Ectodermal cell (in vitro differentiated cells): ENCODE measurements around the gene PTTG2.

Experiments used
- H3K27ac ChIP-seq: 2 replicates; pipeline ENCODE4 v1.7.0; 2013; ENCODE audit warnings: mild to moderate bottlenecking, low read depth, low read length; ENCODE audit not compliant: insufficient read depth, poor library complexity, severe bottlenecking
- H3K27me3 ChIP-seq: 2 replicates; pipeline ENCODE4 v1.7.0; 2013; ENCODE audit warnings: mild to moderate bottlenecking, low read length; ENCODE audit not compliant: insufficient read depth, control insufficient read depth, poor library complexity, severe bottlenecking
- H3K36me3 ChIP-seq: one replicate; pipeline ENCODE4 v1.7.0; 2013; ENCODE audit warnings: low read length; ENCODE audit not compliant: control insufficient read depth, insufficient read depth
- H3K4me1 ChIP-seq: one replicate; pipeline ENCODE4 v1.7.0; 2013; ENCODE audit warnings: low read length; ENCODE audit not compliant: control insufficient read depth, insufficient read depth
- H3K4me3 ChIP-seq: 2 replicates; pipeline ENCODE4 v1.7.0; 2013; ENCODE audit warnings: low read depth, low read length, control low read depth; ENCODE audit not compliant: insufficient read depth
- H3K9me3 ChIP-seq: 2 replicates; pipeline ENCODE4 v1.7.0; 2013; ENCODE audit warnings: mild to moderate bottlenecking, low read length, moderate library complexity; ENCODE audit not compliant: control insufficient read depth
- WGBS, 2 experiments: methylation state at CpG; one replicate each; pipeline ENCODE4 v1.1.7; 2013; ENCODE audit warnings: missing lambda C conversion rate in 2 of 2; 5-methylcytosine and 5-hydroxymethylcytosine counted together

The PTTG2 gene

DNA sequence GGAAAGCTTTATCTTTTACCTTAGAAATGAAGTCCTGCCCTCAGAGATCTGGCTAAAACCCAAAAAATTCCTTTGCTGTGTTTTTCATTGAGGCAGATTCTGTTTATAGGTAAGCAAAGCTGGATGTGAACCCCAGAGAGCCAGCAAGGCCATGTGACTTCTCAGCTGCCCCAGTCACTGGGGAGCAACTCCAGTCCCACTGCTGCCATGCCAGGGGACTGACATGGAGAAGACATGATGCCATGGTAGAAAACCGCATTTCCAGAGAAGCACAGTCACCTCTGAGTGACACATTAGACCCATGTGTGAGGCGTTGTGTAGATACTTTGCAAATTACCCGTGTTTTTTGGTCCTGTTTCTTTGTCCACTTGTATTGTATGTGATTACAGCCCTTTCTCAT lies 45.4 kb downstream of the PTTG2 start:
- WGBS, 2 experiments, result 94 to 98% methylated on average over 3 of the region's 3 CpGs
- Histone ChIP-seq H3K9me3 (no peaks in the 10 kb centered on the region), H3K27me3 (no peaks in the 10 kb centered on the region), H3K36me3 (no peaks in the 10 kb centered on the region), H3K4me3 (no peak overlapping the region), H3K4me1 (peaks cover 6% of the 10 kb centered on the region), H3K27ac (no peak overlapping the region)

DNA sequence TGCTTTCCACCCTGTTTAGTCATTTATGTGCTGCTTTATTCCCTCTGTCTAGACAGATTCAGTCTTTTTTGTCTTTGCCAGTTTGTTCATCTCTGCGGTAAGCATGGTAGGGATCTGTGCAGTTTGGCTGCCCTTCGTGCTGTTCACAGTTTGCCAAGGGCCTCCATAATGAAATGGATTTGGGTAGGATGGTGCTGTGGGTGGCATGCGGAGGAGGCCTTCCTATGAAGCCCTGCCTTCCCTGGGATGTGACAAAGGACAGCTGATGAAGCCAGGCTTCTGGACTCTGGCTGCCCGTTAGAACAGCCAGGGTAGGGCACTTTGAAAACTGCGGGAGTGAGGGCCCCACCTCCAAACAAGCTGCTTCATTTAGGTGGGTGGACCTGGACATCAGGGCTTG lies 47.4 kb downstream of the PTTG2 start:
- H3K4me1 ChIP-seq, result peaks cover 6% of the 10 kb centered on the region
- no peaks in the 10 kb centered on the region for H3K27me3 ChIP-seq
- H3K36me3 ChIP-seq, result no peaks in the 10 kb centered on the region
- H3K4me3 ChIP-seq, result no peak overlapping the region
- no peaks in the 10 kb centered on the region for H3K9me3 ChIP-seq
- WGBS, 2 experiments, result 68 to 72% methylated on average over 5 of the region's 5 CpGs
- no peak overlapping the region for H3K27ac ChIP-seq

DNA sequence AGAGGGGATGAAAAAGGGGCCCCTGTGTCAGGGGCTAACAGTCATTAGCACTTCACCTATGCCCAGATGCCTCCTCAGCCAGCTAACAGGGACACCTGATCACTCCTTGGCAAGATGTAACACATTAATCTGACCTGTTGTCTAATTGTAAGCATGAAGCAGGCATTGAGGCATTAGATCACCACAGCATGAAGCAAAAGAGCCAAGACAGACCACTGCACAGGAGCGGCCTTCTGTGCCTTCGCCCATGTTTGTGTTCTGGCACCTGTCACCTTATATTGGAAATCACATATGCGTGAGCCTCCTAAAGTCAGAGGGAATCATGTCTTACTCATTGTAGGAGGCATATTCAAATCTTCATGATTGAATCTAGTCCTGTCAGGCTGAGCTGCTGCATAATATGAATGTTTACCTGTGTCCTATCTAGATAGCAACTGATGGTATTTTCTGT lies 48.4 kb downstream of the PTTG2 start:
- 97 to 98% methylated on average over 3 of the region's 3 CpGs for WGBS, 2 experiments

DNA sequence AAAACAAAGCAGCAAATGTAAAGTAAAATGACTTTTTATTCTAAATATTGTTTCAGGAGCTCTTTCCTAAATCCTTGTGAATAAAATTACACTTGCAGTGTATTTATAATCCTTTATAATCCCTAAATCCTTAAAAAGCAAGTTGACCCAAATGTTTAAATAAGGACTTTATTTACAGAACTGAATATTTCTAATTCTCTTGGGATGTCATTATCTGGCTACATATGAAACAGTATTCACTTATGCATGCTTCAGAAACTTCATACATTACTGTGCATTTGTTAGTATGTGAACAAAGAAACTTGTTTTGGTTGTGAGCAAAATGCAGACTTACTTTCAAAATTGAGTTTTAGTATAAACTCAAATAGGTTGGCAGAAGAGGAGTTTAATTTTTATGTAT lies 49.2 kb downstream of the PTTG2 start:
- no peak overlapping the region for H3K27ac ChIP-seq
- no peak overlapping the region for H3K4me3 ChIP-seq
- no peaks in the 10 kb centered on the region for H3K27me3 ChIP-seq
- peaks cover 6% of the 10 kb centered on the region for H3K4me1 ChIP-seq
- no peaks in the 10 kb centered on the region for H3K9me3 ChIP-seq
- H3K36me3 ChIP-seq, result no peaks in the 10 kb centered on the region

More for the DNA sequence above, 48.4 kb downstream of the PTTG2 start:
- Histone ChIP-seq H3K36me3 (no peaks in the 10 kb centered on the region), H3K4me1 (peaks cover 6% of the 10 kb centered on the region), H3K27me3 (no peaks in the 10 kb centered on the region), H3K4me3 (no peak overlapping the region), H3K27ac (no peak overlapping the region), H3K9me3 (no peaks in the 10 kb centered on the region)

DNA sequence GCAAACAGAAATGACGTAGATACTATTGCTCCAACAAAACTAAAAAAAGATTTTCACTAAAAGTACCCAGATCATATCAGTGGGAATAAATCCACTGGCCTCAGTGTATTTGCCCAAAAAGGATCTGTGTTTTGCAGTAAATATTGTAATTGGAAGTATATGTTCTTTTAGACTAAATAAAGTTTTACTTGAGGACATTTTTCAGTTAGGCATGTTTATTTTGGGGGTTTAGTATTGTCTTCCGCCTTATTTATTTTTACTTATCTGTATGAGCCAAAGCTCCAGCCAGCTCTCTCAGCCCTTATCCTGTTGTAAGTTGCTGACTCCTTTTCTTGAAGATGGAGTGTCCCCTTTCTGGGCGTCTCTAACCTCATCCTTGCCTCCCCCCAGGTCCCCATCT lies 49.8 kb downstream of the PTTG2 start:
- no peaks in the 10 kb centered on the region for H3K27me3 ChIP-seq
- H3K4me1 ChIP-seq, result peaks cover 6% of the 10 kb centered on the region
- 91 to 93% methylated on average over 1 to 2 of the region's 3 CpGs for WGBS, 2 experiments
- H3K27ac ChIP-seq, result no peak overlapping the region
- H3K4me3 ChIP-seq, result no peak overlapping the region
- H3K9me3 ChIP-seq, result no peaks in the 10 kb centered on the region
- no peaks in the 10 kb centered on the region for H3K36me3 ChIP-seq
